Measurements from ENCODE around the gene AHDC1. TPM values are rescaled to one million over a fixed set of nuclear protein-coding genes. Genes with fewer than 3 reads are reported as not detected.

The AHDC1 gene
- total RNA-seq, 1 experiment from 2014 or later = 49.0 TPM

- peak overlapping the region; percentile 72 for H3K4me3 Mint-ChIP-seq
- H3K27me3 Mint-ChIP-seq (ENCODE audit: low read depth) = peaks cover 46% of the 10 kb centered on the region
- ChIA-PET CTCF (interaction anchor here (1.8 kb wide), 1 partner anchor 29 kb away, joined by 5 read pairs; no protein-coding TSS in a partner anchor), POLR2A (no interaction called here)
- no peaks in the 10 kb centered on the region for H3K9me3 Mint-ChIP-seq
- ATAC-seq (peak; percentile 25), DNase-seq (ENCODE audit: low spot score) (peak; percentile 40)
- H3K27ac Mint-ChIP-seq = no peak overlapping the region
- peaks cover 24% of the 10 kb centered on the region for H3K4me1 Mint-ChIP-seq
- H3K36me3 Mint-ChIP-seq = no peaks in the 10 kb centered on the region
- TF ChIP-seq SOX15 (CRISPR knock-in tag; IDR thresholded peaks at IDR 0.05) = no peak
- no peak for TF ChIP-seq GABPB1 (CRISPR knock-in tag; IDR thresholded peaks at IDR 0.05)
- no peak for TF ChIP-seq ERG (CRISPR knock-in tag; IDR thresholded peaks at IDR 0.05)
- TF ChIP-seq PRRX2 (CRISPR knock-in tag; IDR thresholded peaks at IDR 0.05) = no peak
- no peak for TF ChIP-seq CBFB (CRISPR knock-in tag; IDR thresholded peaks at IDR 0.05; ENCODE audit: low read depth)
- no peak for TF ChIP-seq ETV6 (CRISPR knock-in tag; IDR thresholded peaks at IDR 0.05)
- TF ChIP-seq ZSCAN18 (CRISPR knock-in tag; IDR thresholded peaks at IDR 0.05) = no peak
- TF ChIP-seq HMGXB4 (CRISPR knock-in tag; IDR thresholded peaks at IDR 0.05) = peak; percentile 37; the same call in 1 of the 2 replicates
- TF ChIP-seq ZNF263 (CRISPR knock-in tag; IDR thresholded peaks at IDR 0.05; ENCODE audit: low read depth) = peak; percentile 38; the same call in 1 of the 2 replicates
- TF ChIP-seq FOXJ3 (CRISPR knock-in tag; IDR thresholded peaks at IDR 0.05; ENCODE audit: borderline replicate concordance) = no peak
- TF ChIP-seq NFYB (CRISPR knock-in tag; conservative IDR thresholded peaks at IDR 0.05; ENCODE audit: low read depth) = no peak
Observed at GRCh38 chr1:27634177-27634984, 30.4 kb upstream of the AHDC1 start.

GRCh38 chr1:27633640-27634176 lies 29.8 kb upstream of the AHDC1 start:
- TF ChIP-seq CTCF (IDR thresholded peaks at IDR 0.05) (no peak), ZNF121 (CRISPR knock-in tag; IDR thresholded peaks at IDR 0.05) (peak; percentile 82; the same call in 1 of the 2 replicates)
- Mint-ChIP-seq H3K4me1 (peaks cover 30% of the 10 kb centered on the region), H3K36me3 (no peaks in the 10 kb centered on the region), H3K27me3 (ENCODE audit: low read depth) (peaks cover 46% of the 10 kb centered on the region), H3K27ac (no peak overlapping the region), H3K4me3 (peak overlapping the region; percentile 59), H3K9me3 (no peaks in the 10 kb centered on the region)
- DNase-seq (ENCODE audit: low spot score) (no peak), ATAC-seq (no peak)
- POLR2A ChIA-PET = no interaction called here
- CTCF ChIA-PET = interaction anchor here (1.3 to 1.8 kb wide), 2 partner anchors 29 to 333 kb away, joined by 4 to 5 read pairs; no protein-coding TSS in a partner anchor

- Mint-ChIP-seq H3K9me3 (no peaks in the 10 kb centered on the region), H3K27ac (no peak overlapping the region), H3K36me3 (no peaks in the 10 kb centered on the region), H3K4me1 (peaks cover 33% of the 10 kb centered on the region), H3K27me3 (ENCODE audit: low read depth) (peaks cover 46% of the 10 kb centered on the region), H3K4me3 (peak overlapping the region; percentile 59)
- ChIA-PET CTCF (interaction anchor here (1.3 to 1.8 kb wide), 2 partner anchors 30 to 332 kb away, joined by 4 to 5 read pairs; no protein-coding TSS in a partner anchor), POLR2A (no interaction called here)
- DNase-seq (ENCODE audit: low spot score) (no peak), ATAC-seq (no peak)
- no peak for TF ChIP-seq E2F4 (CRISPR knock-in tag; IDR thresholded peaks at IDR 0.05; ENCODE audit: borderline replicate concordance, low read depth)
- TF ChIP-seq HMGA2 (CRISPR knock-in tag; IDR thresholded peaks at IDR 0.05) = no peak
- no peak for TF ChIP-seq ZNF512 (CRISPR knock-in tag; IDR thresholded peaks at IDR 0.05; ENCODE audit: borderline replicate concordance)
- TF ChIP-seq ZNF396 (CRISPR knock-in tag; IDR thresholded peaks at IDR 0.05; ENCODE audit: borderline replicate concordance) = no peak
- TF ChIP-seq CREB1 (CRISPR knock-in tag; IDR thresholded peaks at IDR 0.05) = no peak
- no peak for TF ChIP-seq ZNF138 (CRISPR knock-in tag; conservative IDR thresholded peaks at IDR 0.05)
- no peak for TF ChIP-seq ZNF121 (CRISPR knock-in tag; IDR thresholded peaks at IDR 0.05)
Observed at GRCh38 chr1:27633298-27633610, 29.3 kb upstream of the AHDC1 start.

All from WTC11 (cell line).